RWPE2 (cell line): Measurements from ENCODE around the gene BRICD5.

ENCODE experiments used
- ATAC-seq: fragments of 200-7000 bp; cut with Tn5 transposase; 3 replicates; pipeline ENCODE4 v1.9.1; 2021; ENCODE audit warnings: low read depth
- DNase-seq: peaks from one replicate; pipeline ENCODE4 v3.0.0-alpha.2; 2020; ENCODE audit warnings: low spot score
- H3K27ac ChIP-seq: fragments of 450-650 bp; 2 replicates; pipeline ENCODE4 v1.5.1; 2017; ENCODE audit warnings: mild to moderate bottlenecking; ENCODE audit not compliant: poor library complexity, severe bottlenecking
- H3K27me3 ChIP-seq: fragments of 250-450 bp; sonication (Bioruptor Pico); 2 replicates; pipeline ENCODE4 v1.5.1; 2021; ENCODE audit warnings: mild to moderate bottlenecking, moderate library complexity; ENCODE audit not compliant: insufficient read depth, poor library complexity, severe bottlenecking
- H3K36me3 ChIP-seq: fragments of 250-450 bp; sonication (Bioruptor Pico); 2 replicates; pipeline ENCODE4 v1.5.1; 2020; ENCODE audit warnings: low read depth, mild to moderate bottlenecking, moderate library complexity
- H3K4me1 ChIP-seq: fragments of 250-450 bp; sonication (Bioruptor Pico); 2 replicates; pipeline ENCODE4 v1.5.1; 2021; ENCODE audit warnings: mild to moderate bottlenecking, moderate library complexity; ENCODE audit not compliant: insufficient read depth, poor library complexity, severe bottlenecking
- H3K4me3 ChIP-seq: fragments of 250-450 bp; sonication (Bioruptor Pico); 2 replicates; pipeline ENCODE4 v1.5.1; 2021; ENCODE audit warnings: mild to moderate bottlenecking, moderate library complexity; ENCODE audit not compliant: severe bottlenecking
- H3K9me3 ChIP-seq: fragments of 250-450 bp; sonication (Bioruptor Pico); 2 replicates; pipeline ENCODE4 v1.5.1; 2021; ENCODE audit warnings: mild to moderate bottlenecking, moderate library complexity; ENCODE audit not compliant: severe bottlenecking
- TF ChIP-seq, protein P1 (sequence below): fragments of 450-650 bp; IDR thresholded peaks from one replicate; pipeline ENCODE4 v1.5.1; 2017; ENCODE audit warnings: mild to moderate bottlenecking, moderate library complexity; ENCODE audit not compliant: poor library complexity, severe bottlenecking

Gene BRICD5

DNA sequence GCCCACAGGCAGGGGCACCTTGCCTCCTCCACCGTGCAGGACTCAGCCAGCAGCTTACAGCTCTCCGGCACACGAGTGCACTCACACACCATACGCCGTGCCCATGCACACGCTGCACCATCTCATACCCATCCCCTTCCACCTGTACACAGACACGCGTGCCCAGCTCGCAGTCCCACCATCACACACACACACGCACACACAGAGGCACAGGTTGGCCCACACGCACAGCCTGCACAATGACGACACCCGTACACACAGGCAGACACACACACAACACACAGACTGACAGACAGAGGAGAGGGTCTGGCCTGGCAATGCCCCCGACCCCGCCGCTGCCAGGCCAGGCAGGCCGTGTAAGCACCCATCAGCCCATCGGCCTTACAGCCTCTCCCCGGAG lies 26.3 kb downstream of the BRICD5 start:
- ATAC-seq (no peak), DNase-seq (no peak)
- Histone ChIP-seq H3K27me3 (no peaks in the 10 kb centered on the region), H3K9me3 (no peaks in the 10 kb centered on the region), H3K4me1 (no peaks in the 10 kb centered on the region), H3K36me3 (no peaks in the 10 kb centered on the region), H3K27ac (no peak overlapping the region), H3K4me3 (no peak overlapping the region)
- TF ChIP-seq, protein P1, sequence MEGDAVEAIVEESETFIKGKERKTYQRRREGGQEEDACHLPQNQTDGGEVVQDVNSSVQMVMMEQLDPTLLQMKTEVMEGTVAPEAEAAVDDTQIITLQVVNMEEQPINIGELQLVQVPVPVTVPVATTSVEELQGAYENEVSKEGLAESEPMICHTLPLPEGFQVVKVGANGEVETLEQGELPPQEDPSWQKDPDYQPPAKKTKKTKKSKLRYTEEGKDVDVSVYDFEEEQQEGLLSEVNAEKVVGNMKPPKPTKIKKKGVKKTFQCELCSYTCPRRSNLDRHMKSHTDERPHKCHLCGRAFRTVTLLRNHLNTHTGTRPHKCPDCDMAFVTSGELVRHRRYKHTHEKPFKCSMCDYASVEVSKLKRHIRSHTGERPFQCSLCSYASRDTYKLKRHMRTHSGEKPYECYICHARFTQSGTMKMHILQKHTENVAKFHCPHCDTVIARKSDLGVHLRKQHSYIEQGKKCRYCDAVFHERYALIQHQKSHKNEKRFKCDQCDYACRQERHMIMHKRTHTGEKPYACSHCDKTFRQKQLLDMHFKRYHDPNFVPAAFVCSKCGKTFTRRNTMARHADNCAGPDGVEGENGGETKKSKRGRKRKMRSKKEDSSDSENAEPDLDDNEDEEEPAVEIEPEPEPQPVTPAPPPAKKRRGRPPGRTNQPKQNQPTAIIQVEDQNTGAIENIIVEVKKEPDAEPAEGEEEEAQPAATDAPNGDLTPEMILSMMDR = no peak

- Histone ChIP-seq H3K27me3 (no peaks in the 10 kb centered on the region), H3K27ac (no peak overlapping the region), H3K4me1 (no peaks in the 10 kb centered on the region), H3K9me3 (no peaks in the 10 kb centered on the region), H3K4me3 (no peak overlapping the region), H3K36me3 (no peaks in the 10 kb centered on the region)
- DNase-seq (no peak), ATAC-seq (no peak)
- TF ChIP-seq, protein P1 = no peak
These were observed 27.0 kb downstream of the BRICD5 start for GRCh38 chr16:2183671-2184070.

- H3K4me3 ChIP-seq = no peak overlapping the region
- H3K27me3 ChIP-seq = no peaks in the 10 kb centered on the region
- no peaks in the 10 kb centered on the region for H3K9me3 ChIP-seq
- no peaks in the 10 kb centered on the region for H3K4me1 ChIP-seq
- H3K27ac ChIP-seq = no peak overlapping the region
- TF ChIP-seq, protein P1 = no peak
- DNase-seq = no peak
- ATAC-seq = no peak
- H3K36me3 ChIP-seq = peaks cover 12% of the 10 kb centered on the region
These were observed 28.7 kb downstream of the BRICD5 start for GRCh38 chr16:2181952-2182351.

GRCh38 chr16:2180962-2181923 lies 29.4 kb downstream of the BRICD5 start:
- H3K9me3 ChIP-seq = no peaks in the 10 kb centered on the region
- peaks cover under 1% of the 10 kb centered on the region for H3K4me1 ChIP-seq

More at GRCh38 chr16:2180962-2181923, 29.4 kb downstream of the BRICD5 start:
- H3K4me3 ChIP-seq = no peak overlapping the region
- TF ChIP-seq, protein P1 = no peak
- ATAC-seq (no peak), DNase-seq (no peak)
- H3K27me3 ChIP-seq = no peaks in the 10 kb centered on the region
- H3K36me3 ChIP-seq = peaks cover 15% of the 10 kb centered on the region
- no peak overlapping the region for H3K27ac ChIP-seq
